ENCODE data around the gene GDAP1L1. TPM values are rescaled to one million over a fixed set of nuclear protein-coding genes. Genes with fewer than 3 reads are reported as not detected.
A peak's percentile ranks its signal among the peaks of the same experiment; 100 is the strongest.
"Not testable (repeated sequence)": the region's sequence is repeated elsewhere in the genome, so short reads cannot be mapped to it uniquely, and the experiment has no call there.

GDAP1L1 gene
- total RNA-seq, 6 experiments from 2014 or later, result not detected

- H3K9me3 ChIP-seq, result no peaks in the 10 kb centered on the region
- H3K27ac ChIP-seq, result no peak overlapping the region
- H3K4me1 ChIP-seq, result peaks cover 0 to 4% (median 0%) of the 10 kb centered on the region in 4 donors
- TF ChIP-seq CTCF (IDR thresholded peaks at IDR 0.05), result no peak
- TF ChIP-seq POLR2A (IDR thresholded peaks at IDR 0.05), result no peak
- no peaks in the 10 kb centered on the region for H3K27me3 ChIP-seq
- DNase-seq, result no peak
- 33% methylated on average over 1 of the region's 1 CpG for whole genome bisulfite sequencing (ENCODE audit: insufficient coverage, low coverage, low lambda C conversion rate, missing lambda C conversion rate)
- H3K36me3 ChIP-seq, result no peaks in the 10 kb centered on the region
- intact Hi-C loops (cut with DNase I), result no loop called here
- H3K4me3 ChIP-seq, result no peak overlapping the region
- peak in 1 of 4 donors; percentile 35 for ATAC-seq
These were observed 77.2 kb downstream of the GDAP1L1 start for GRCh38 chr20:44324343-44324742.

- H3K27ac ChIP-seq, result no peak overlapping the region
- H3K4me3 ChIP-seq, result peak overlapping the region in 1 of 3 donors; percentile 35
- ATAC-seq, result peak in 2 of 4 donors; percentile 21 to 27
- 73% methylated on average over 5 of the region's 50 CpGs for WGBS (ENCODE audit: insufficient coverage, low coverage, low lambda C conversion rate, missing lambda C conversion rate)
- no peaks in the 10 kb centered on the region for H3K27me3 ChIP-seq
- H3K4me1 ChIP-seq, result peaks cover 0 to 4% (median 0%) of the 10 kb centered on the region in 4 donors
- no peak for DNase-seq
- H3K36me3 ChIP-seq, result no peaks in the 10 kb centered on the region
- TF ChIP-seq POLR2A (IDR thresholded peaks at IDR 0.05) (no peak), CTCF (IDR thresholded peaks at IDR 0.05) (no peak)
- intact Hi-C loops (cut with DNase I), result no loop called here
- H3K9me3 ChIP-seq, result no peaks in the 10 kb centered on the region
These were observed 79.5 kb downstream of the GDAP1L1 start for GRCh38 chr20:44326391-44327159.

GRCh38 chr20:44327748-44328147, 80.6 kb downstream of the GDAP1L1 start:
- ATAC-seq; intact Hi-C loops (cut with DNase I); H3K4me1 ChIP-seq; H3K27me3 ChIP-seq; DNase-seq; H3K9me3 ChIP-seq; H3K27ac ChIP-seq; H3K36me3 ChIP-seq; H3K4me3 ChIP-seq: not testable (repeated sequence)
- 82% methylated on average over 3 of the region's 7 CpGs for WGBS (ENCODE audit: insufficient coverage, low coverage, low lambda C conversion rate, missing lambda C conversion rate)

- H3K27ac ChIP-seq, result no peak overlapping the region
- ATAC-seq (no peak), DNase-seq (no peak)
- H3K36me3 ChIP-seq, result no peaks in the 10 kb centered on the region
- H3K27me3 ChIP-seq, result no peaks in the 10 kb centered on the region
- intact Hi-C loops (cut with DNase I), result no loop called here
- H3K4me3 ChIP-seq, result no peak overlapping the region
- no peaks in the 10 kb centered on the region for H3K9me3 ChIP-seq
- WGBS (ENCODE audit: insufficient coverage, low coverage, low lambda C conversion rate, missing lambda C conversion rate), result 62% methylated on average over 4 of the region's 4 CpGs
- TF ChIP-seq POLR2A (IDR thresholded peaks at IDR 0.05) (no peak), CTCF (IDR thresholded peaks at IDR 0.05) (no peak)
- H3K4me1 ChIP-seq, result peaks cover 0 to 4% (median 0%) of the 10 kb centered on the region in 4 donors
These were observed 81.3 kb downstream of the GDAP1L1 start for GRCh38 chr20:44328428-44328827.

Other genes with a start within 250 kb of the GDAP1L1 start
- under 1 TPM in 5 of 6 experiments, not detected in 1; 0.09 to 0.31 (median 0.10) TPM for gene JPH2, start 60.1 kb upstream of the GDAP1L1 start, total RNA-seq
- gene OSER1, start 36.5 kb upstream of the GDAP1L1 start, total RNA-seq, result 10 to 100 TPM; 13.0 to 20.4 (median 17.3) TPM
- 1 to 10 TPM; 3.6 to 8.0 (median 6.4) TPM for gene FITM2, start 63.9 kb downstream of the GDAP1L1 start, total RNA-seq
- gene R3HDML, start 89.7 kb downstream of the GDAP1L1 start, total RNA-seq, result not detected
- gene HNF4A, start 108.4 kb downstream of the GDAP1L1 start, total RNA-seq, result 100 to 1,000 TPM; 101 to 255 (median 157) TPM
- gene TTPAL, start 228.6 kb downstream of the GDAP1L1 start, total RNA-seq, result 100 to 1,000 TPM in 1 of 6 experiments, 10 to 100 TPM in 5; 18.0 to 102 (median 28.7) TPM

Data from right lobe of liver (tissue), 6 donors.